Lower leg skin (tissue), 3 donors: ENCODE measurements around the gene GDPD5.

Source experiments
- CTCF ChIP-seq, 3 donors: fragments of 450-650 bp; IDR thresholded peaks; one replicate each; pipeline ENCODE4 v1.5.1; 2016; ENCODE audit warnings: antibody characterized with exemption in 3 of 3, mild to moderate bottlenecking in 3 of 3, moderate library complexity in 2 of 3
- POLR2A ChIP-seq, 2 donors: fragments of 450-650 bp; IDR thresholded peaks; one replicate each; pipeline ENCODE4 v1.6.1; 2016 to 2017; ENCODE audit warnings: antibody characterized with exemption in 2 of 2, mild to moderate bottlenecking in 1 of 2, moderate library complexity in 1 of 2

GRCh38 chr11:75453916-75454655 is 71.7 kb downstream of the GDPD5 start:
- TF ChIP-seq CTCF (IDR thresholded peaks at IDR 0.05) = no peak
- TF ChIP-seq POLR2A (IDR thresholded peaks at IDR 0.05) = no peak
